Fibroblast of skin of left quadriceps (primary cell): ENCODE data around the gene ZBED1.
A peak's percentile ranks its signal among the peaks of the same experiment; 100 is the strongest.
"Not testable (repeated sequence)": the region's sequence is repeated elsewhere in the genome, so short reads cannot be mapped to it uniquely, and the experiment has no call there.

Experiments
- DNase-seq, 2 experiments: peaks; one replicate each; pipeline ENCODE4 v3.0.0-alpha.2; 2013; ENCODE audit warnings: low read depth in 2 of 2

The ZBED1 gene

DNA sequence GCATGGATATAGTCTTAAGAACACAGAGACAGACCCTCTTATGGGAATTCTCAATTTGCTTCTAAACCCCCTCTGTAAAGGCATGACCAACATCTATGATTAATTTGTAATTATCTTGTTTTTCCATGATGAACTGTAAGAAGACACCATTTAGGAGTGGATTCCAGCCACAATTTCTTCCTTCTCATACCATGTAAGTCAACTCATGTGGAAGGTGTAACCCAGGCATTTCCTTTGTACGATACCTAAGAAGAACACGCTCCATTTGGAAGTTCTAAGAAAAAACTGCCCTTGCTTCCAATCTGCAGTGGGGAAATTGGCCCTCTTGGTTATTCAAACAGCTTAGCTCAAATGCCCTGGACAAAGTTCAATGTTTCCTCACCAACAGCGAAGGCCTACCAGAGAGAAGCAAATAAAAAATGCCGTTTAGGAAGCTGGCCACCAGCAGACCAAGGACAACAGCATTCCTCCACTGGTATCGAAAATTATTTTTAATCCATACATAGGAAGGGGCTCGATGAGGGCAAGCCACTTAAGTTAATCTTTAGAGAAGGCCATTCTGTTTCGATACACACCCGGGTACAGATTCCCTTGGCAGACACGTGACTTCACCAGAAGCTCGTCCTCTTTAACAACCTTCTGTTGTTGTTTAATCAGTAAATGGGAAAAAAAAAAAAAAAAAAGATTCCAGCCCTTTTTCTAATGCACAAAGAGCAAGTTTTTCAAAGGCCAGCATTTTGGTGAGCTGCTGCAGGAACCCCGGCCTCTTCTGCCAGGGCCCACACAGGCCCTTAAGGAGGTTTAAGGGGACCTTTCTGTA is 2.6 kb downstream of the ZBED1 start:
- no peak for DNase-seq

DNA sequence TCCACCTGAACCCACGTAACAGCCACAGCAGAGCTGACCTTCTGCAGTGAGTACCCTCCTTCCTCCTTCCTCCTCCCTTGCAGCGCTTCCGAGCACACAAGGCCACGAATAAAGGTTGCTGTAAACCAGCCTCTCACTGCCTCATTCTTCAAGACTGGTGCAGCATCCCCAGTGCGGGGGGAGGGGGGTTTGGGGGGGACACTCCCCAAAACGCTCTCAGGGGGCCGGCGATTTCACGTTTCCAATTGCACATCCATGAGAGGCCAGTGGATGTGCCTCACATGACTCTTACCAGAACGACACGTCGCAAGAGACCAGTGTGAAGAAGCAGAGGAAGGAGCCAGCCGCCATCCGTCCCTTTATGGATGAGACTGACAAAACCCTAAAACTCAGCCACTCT is 5.2 kb downstream of the ZBED1 start:
- no peak for DNase-seq

DNA sequence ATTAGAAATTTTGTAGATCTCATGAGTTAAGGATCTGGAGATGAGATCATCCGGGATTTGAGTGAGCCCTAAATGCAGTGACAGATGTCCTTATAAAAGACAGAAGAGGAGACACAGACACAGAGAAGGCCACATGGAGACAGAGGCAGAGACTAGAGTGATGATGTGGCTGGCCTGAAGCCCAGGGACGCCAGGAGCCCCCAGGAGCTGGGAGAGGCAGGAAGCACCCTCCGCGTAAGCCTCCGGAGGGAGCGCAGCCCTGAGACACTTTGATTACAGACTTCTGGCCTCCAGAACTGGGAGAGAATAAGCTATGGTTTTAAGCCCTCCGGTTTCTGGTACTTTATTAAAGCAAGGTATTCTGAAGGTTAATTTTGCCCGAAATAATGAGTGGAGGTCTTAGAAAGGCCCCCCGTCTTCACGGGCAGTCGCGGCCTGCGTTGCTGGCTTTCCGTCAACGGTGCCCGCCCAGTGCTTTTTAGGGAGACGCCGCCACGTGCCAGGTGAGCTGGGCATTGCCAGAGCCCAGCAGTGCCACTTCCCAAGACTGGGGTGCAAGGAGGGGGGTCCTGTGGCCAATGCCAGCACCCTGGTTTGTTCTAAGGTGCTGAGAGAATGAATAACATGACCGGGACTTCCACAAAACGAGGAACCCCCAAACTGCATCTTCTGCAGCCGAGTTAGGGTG is 8.1 kb downstream of the ZBED1 start:
- no peak for DNase-seq

DNA sequence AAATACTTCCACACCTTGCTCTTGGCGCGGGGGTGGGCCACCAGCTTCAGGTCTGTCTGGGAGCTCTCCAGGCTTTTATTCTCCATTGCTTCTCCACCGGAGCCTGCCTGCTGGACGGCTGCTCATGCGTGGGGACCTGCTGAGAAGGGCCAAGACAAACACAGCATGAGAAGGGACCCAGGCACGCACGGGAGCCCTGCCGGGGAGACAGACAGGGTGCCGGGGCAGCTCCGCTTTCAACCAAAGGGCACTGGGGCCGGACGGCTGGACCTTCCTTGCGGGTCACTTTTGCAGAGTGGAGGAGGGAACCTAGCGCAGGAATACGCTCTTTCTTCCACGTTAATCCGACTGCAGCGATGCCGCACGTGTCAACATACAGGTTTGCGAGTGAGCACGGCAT is 10.1 kb downstream of the ZBED1 start:
- no peak for DNase-seq

DNA sequence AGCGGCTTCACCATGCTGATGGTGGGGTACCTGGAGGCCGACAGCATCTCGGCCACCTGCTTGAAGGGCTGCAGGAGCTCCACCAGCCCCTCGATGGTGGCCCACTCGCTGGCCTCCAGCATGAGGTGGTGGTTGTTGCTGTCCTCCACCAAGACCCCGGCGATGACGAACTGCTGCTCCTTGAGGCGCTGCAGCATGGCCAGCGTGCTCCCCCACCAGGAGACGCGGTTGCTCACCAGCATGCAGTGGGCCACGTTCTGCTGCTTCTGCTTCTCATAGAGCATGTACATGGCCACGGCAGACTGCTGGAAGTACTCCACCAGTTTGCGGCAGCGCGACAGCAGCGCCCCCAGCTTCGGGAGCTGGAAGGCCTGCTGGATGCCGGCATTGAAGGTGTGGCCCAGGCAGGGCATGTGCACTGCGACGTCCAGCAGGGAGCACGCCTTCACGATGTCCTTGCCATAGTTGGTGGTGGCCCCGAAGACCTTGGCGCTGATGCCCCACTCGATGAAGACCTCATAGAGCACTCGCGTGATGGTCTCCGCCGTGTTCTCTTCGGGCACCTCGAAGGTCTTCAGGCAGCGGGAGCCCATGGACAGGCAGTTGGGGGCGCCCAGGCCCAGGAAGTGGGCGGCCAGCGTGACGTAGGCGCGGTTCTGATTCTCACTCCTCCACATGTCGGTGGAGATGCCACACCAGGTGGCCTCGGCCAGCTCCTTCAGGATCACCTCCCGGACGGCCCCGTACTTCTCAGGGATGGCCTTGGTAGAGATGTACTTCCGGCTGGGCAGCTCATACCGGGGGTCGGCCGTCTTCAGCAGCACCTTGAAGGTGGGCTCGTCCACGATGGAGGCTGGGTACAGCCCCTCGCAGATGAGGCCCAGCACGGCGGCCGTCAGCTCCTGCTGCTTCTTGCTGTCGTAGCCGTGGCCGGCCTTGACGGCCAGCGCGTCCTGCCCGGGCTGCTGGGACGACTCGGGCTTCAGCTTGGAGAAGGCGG is 11.0 kb downstream of the ZBED1 start:
- DNase-seq = no peak

DNA sequence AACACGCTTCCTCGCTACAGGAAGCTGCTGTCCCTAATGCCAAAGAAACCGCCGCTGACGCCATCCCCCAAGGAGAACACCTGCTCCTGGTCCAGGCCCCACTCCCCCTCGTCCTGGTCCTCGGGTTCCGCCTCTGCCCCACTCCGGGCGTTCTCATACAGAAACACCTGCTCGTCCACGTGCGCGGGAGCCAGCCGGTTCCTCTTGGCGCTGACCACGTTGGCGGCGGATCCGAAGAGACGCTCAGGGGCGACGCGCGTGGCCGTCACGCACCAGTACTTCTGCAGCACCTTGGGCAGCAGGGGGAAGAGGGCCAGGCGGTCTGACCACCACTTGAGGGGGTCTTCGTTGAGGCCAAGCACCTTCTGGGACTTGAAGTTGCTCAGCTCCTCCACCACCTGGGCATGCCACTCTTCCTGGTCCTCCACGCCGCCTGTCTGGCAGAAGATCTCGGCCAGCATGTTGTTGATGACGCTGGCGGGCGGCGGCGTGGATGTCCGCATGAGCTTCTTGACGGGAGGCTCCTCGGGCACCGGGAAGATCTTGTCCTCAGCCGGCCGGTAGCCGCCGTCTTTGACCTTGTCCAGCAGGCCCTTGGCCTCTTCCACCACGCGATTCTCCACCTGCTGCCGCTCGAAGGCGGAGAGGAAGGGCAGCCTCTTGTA is 12.0 kb downstream of the ZBED1 start:
- DNase-seq = no peak

DNA sequence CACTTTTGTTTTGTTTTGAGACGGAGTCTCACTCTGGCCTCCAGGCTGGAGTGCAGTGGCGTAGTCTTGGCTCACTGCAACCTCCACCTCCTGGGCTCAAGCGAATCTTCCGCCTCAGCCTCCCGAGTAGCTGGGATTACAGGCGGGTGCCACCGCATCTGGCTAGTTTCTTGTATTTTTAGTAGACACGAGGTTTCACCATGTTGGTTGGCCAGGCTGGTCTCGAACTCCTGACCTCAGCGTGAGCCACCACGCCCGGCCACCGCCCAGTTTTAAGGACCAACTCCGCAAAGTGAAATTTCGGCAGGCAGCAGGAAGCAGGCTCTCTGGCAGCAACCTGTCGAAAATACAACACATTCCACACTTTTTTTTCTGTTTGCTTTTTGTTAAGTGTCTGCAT is 13.4 kb downstream of the ZBED1 start:
- no peak for DNase-seq

DNA sequence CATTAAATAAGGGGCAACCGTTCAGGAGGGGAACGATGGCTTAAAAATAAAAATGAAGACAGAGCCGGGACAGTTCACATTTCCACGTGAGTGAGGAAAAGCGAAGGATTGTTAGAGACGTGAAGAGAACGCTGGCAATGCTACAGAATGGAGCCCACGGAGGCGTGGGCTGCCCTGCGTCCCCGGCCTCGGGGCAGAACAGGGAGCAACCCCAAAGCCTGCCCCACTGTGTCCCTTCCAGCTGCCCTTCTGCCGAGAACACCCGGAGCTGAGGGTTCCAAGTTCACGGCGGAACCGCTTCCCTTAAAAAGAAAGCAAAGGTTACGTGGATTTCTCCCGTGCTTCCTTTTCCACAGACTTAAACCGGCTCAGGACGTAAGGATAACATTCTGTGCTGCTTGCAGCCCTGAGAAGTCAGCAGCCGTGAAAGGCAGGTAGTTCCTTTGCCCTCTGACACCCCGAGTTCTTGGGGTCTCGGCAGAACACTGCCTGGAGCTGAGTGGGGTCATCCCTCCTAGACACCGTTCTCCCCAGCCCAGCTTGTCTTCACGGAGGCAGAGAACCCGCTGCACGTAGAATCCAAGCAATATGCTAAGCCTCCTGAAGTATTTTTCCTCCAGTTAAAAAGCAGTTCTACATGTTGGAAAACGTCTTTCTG is 14.2 kb downstream of the ZBED1 start:
- DNase-seq = no peak

DNA sequence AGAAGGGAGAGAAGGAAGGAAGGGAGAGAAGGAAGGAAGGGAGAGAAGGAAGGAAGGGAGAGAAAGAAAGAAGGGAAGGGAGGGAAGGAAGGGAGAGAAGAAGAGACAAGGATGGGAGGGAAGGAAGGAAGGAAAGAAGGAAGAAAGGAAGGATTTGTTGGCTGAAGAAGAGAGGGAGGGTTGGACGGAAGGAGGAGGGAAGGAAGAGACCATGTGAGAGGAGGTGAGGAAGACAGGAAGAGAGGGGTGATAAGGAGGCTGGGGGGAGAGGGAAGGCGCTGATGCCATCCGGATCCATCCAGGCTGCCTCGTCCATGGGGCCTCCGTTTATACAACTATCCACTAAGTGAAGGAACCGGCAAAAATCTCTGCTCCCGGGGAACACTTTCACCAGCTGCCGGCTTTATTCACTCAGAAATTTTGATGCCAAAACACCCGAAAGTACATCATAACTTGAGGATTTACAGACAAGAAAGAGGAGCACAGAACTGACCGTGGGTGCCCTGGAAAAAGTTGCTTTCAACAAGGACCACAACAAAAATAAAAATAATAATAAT is 14.9 kb downstream of the ZBED1 start:
- no peak for DNase-seq

DNA sequence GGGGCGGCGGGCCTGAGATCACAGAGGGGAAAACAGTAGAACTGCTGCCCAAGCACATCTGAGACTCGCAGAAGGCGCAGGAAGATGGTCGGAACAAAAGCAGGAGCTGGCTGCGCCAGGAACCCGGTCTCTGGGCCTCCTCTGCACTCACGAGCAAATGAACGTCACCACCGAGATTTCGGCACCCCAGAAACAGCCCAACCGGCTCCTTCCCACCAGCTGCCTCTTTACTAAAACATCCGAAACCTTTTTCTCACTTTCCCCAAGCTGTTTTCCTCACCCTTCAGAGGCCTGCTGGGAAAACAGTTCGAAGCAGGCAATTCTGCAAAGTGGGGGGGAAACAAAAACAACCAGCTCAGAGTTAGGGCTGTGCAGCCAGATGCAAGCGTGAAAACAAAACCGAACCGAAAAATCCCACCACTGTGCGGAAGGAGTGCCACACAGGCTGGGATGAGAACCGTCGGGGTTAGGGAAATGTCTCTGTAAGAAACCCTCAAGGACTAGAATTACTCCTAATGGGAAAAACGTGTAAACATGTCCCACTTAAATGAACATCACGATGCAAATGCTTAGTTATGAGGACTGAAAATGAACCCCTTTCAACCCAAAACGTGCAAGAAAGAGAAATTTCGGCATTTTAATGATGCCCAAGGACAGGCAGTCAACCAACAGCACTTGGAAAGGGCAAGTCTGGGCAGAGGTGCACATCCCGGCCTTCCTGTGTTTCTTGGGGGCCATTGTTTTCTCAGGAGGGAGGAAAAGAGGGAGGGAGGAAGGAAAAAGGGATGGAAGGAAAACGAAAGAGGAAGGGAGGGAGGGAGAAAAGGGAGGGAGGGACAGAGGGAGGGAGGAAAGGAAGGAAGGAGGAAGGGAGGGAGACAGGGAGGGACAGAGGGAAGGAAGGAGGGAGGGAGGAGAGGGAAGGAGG is 15.8 kb downstream of the ZBED1 start:
- DNase-seq = peak in 1 of 2 experiments; percentile 35

DNA sequence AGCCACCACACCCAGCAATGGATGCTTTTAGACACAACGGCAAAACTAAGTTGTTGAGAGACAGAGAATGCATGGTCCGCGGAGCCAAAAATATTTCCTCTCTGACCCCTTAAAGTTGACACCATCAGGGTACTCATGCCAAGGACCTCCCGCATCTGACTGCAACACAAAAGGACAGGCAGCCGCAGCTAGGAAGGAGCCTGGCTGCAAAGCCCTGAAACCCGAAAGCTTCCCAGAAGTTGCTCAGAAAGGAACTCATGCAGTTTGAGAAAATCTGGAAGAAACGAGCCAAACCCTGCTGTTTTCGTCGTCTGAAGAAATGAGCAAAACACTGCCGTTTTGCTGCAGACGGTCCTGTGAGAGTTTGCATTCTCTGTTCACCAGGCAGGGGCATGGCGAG is 16.5 kb downstream of the ZBED1 start:
- DNase-seq = no peak

DNA sequence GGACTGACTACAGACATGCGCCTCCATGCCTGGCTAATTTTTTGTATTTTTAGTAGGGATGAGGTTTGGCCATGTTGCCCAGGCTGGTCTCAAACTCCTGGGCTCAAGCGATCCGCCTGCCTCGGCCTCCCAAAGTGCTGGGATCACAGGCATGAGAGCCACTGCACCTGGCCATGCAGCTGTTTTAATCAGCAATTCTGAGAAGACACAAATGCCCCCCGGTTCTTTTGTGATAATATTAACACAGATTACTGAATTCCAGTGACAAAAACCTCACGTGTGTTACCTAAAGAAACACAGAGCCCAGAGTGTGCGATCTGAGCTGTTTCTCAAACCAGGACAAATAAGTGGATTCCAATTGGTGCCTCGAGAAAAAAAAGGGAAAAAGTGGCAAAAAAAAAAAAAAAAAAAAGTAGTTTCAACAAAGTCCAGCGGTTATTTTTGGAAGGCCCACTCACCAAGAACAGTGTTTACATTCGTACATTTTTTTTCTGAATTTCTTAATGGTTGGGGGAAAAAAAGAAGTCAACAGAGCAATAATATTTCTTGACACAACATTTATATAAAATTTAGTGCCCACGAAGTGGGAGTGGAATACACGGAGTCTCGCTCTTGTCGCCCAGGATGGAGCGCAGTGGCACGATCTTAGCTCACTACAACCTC is 17.2 kb downstream of the ZBED1 start:
- DNase-seq = no peak

DNA sequence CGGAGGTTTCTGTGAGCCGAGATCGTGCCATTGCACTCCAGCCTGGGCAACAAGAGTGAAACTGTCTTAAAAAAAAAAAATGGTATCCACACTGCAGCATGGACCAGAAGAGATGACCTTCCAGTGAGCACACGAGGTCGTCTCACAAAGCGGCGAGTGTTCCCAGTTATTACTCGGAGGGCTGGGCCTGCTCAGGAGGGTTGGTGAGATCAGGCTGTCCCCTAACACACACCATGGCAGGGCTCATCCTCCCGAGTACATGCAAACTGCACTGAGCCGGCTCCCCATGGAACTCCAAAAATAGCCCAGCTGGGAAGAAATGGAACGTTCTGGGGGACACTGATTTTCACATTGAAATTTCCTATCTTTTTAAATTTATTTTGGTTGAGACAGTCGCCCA is 19.2 kb downstream of the ZBED1 start:
- DNase-seq = not testable (repeated sequence)

DNA sequence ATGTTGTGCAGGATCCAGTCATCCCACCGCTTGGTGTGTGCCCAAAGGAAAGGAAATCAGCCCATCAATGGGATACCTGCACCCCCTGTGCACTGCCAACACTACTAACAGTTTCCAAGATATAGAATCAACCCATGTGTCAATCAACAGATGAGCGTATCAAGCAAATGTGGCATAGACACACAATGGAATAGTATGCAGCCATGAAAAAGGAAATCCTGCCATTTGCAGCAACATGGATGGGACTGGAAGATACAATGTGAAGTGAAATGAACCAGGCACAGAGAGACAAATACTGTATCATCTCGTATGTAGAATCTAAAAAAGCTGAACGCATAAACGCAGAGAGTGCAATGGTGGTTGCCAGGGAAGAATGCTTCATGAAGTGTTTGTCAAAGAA is 20.8 kb downstream of the ZBED1 start:
- DNase-seq = not testable (repeated sequence)

DNA sequence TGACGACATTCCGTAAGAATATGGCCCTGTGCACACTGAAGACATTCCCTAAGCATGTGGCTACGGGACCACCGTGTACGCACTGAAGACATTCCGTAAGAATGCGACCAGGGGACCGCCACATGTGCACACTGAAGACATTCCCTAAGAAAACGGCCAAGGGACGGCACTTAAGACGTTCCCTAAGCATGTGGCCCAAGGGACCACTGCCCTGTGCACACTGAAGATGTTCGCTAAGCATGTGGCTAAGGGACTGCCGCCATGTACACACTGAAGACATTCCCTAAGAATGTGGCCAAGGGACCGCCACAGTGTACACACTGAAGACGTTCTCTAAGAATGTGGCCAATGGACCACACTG is 21.4 kb downstream of the ZBED1 start:
- DNase-seq = no peak

DNA sequence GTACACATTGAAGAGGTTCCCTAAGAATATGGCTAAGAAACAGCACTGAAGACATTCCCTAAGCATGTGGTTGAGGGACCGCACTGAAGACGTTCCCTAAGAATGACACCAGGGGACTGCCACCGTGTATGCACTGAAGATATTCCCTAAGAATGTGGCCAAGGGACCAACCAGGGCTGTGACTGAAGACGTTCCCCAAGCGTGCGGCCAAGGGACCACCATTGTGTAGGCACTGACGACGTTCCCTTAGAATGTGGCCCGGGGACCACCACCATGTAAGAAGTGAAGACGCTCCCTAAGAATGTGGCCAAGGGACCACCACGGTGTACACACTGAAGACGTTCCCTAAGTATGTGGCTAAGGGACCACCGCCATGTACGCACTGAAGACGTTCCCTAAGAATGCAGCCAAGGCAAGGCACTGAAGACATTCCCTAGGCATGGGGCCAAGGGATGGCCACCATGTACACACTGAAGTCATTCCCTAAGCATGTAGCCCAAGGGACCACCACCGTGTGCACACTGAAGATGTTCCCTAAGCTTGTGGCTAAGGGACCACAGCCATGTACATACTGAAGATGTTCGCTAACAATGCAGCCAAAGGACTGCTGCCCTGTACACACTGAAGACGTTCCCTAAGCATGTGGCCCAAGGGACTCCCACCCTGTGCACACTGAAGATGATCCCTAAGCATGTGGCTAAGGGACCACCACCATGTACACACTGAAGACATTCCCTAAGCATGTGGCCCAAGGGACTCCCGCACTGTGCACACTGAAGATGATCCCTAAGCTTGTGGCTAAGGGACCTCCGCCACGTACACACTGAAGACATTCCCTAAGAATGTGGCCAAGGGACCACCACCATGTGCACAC is 22.0 kb downstream of the ZBED1 start:
- DNase-seq = no peak

DNA sequence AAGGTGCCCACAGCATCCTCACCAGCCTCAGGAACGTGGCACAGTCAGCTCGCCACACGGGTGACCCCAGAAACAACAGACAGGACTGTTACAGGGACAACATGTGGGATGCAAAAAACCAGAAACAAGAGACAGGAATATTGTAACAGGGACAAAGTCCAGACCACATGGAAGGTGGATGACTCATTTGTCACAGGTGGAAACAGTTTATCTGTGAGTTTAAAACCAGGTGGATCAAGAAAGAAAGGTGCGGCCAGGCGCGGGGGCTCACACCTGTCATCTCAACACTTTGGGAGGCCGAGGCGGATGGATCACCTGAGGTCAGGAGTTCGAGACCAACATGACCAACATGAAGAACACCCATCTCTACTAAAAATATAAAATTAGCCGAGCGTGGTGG is 23.5 kb downstream of the ZBED1 start:
- not testable (repeated sequence) for DNase-seq
